HG03354 (cell line): ENCODE measurements around the gene SMAP2.
"Not testable (repeated sequence)": the region's sequence is repeated elsewhere in the genome, so short reads cannot be mapped to it uniquely, and the experiment has no call there.

Experiments
- ATAC-seq: cut with Tn5 transposase; IDR thresholded peaks from one replicate; pipeline ENCODE4 v1.9.1; 2021; ENCODE audit warnings: mild to moderate bottlenecking; ENCODE audit not compliant: unreplicated experiment, poor library complexity, severe bottlenecking

The SMAP2 gene

GRCh38 chr1:40363721-40364120 is 9.8 kb upstream of the SMAP2 start:
- peak; percentile 90 for ATAC-seq

DNA sequence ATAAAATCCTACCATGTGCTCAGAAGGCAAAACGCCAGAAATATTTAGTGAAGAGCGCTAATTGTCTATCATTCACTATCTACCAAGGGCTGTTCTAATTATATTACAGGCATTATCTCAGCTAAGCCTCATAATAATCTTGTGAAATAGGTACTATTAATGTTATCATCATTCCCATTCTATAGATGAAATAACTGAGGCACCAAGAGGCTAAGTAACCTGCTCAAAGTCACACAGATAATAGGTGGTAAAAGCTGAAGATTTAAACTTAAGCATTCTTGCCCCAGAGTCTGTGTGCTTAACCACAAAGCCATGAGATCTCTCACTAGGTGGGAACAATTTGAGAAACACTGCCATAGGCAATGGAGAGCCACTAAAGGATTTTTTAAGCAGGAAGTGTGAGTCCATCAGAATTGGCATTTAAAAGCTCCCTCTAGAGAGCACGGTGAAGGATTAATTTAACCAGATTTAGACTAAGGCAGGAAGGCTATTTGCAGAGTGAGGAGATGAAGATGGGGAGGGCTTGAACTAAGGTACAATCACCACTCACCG is 1.7 kb upstream of the SMAP2 start:
- no peak for ATAC-seq

DNA sequence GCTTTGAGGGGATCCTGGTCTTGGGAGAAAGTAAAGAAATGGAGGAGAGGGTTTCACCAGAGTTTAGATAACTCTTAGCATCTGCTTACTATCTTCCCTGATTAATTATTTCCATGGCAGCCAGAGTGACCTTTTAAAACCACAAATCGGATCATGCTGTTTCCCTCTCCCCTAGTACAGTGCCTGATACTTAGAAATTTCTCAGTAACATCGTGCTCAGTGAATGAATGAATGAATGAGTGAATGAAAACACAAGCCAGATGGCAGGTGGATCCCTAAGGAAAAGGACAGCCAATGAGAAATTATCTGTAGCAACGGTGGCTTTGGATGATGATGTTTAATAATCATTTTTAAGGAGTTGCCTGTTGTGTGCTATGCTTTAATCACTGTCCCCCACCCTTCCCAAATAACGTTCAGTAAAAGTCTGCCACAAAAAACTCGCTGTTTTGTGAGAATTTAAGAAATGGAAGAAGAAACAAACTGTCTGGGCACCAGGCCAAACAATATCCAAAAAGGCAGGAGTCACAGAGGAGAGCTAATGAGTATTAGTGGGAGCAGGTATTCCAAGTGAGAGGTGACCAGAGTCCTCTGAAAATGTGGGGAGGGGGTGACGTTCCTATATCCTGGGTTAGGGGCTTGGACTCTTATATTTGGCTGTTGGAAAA is 737 bp upstream of the SMAP2 start:
- no peak for ATAC-seq

DNA sequence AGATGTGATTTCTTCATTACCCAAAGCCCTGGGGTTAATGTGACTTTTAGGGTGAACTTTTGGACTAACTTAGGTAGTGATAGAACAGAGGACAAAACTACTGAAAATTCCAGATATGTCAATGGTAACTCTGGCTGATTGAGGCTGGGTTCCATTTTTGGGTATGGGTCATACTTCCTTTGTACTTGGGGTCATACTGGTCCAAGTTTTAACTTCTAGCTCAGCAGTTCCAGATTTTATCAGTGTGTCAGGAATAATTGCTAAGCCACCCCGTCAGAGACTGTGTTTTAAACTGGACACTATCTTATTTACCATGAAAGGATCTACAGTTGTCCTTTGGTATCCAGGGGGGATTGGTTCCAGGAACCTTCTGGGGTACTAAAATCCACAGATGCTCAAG is 4.0 kb downstream of the SMAP2 start:
- ATAC-seq: no peak

- ATAC-seq: no peak
These were observed 6.4 kb downstream of the SMAP2 start for GRCh38 chr1:40379785-40380452.

GRCh38 chr1:40380817-40381216 is 7.3 kb downstream of the SMAP2 start:
- ATAC-seq: no peak

GRCh38 chr1:40381268-40382107 is 8.0 kb downstream of the SMAP2 start:
- ATAC-seq: peak; percentile 31

DNA sequence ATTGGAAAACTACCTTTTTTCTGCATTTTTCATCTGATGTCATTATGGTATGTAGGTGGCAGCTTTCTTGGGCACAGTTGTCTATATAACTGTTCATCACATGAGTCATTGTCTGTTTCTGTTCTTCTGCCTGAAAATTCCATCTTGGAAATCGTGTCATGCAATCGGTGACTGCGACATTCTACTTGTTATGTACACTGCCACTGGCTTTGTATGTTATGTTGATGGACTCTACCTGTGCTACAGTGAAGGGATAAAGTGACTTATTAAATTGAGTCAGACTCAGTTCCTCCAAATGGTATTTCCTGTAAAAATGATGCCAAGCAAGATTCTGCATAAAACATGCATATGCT is 8.6 kb downstream of the SMAP2 start:
- ATAC-seq: no peak

GRCh38 chr1:40382601-40383000 is 9.1 kb downstream of the SMAP2 start:
- ATAC-seq: no peak

- no peak for ATAC-seq
These were observed 9.6 kb downstream of the SMAP2 start for GRCh38 chr1:40383095-40383487.

- no peak for ATAC-seq
These were observed 10.2 kb downstream of the SMAP2 start for GRCh38 chr1:40383488-40384412.

GRCh38 chr1:40384413-40384762 is 10.9 kb downstream of the SMAP2 start:
- no peak for ATAC-seq

DNA sequence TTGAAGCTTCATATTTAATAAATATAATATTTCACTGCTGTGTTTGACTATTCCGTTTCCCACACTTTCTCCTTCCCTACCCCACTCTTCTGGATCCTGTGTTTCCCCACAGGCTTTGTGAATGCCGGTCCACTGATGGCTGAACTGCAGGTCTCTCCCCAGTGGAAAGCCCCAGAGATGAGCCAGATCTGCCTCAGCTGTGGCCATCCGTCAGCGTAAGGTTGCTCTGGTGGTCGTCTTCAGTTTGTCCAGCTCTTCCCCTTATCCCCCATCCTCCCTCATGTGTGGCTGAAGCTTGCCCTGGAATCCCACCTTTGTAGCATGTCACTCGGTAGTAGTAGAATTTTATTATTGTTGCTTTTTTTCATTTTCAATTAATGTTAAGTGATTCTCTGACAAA is 11.4 kb downstream of the SMAP2 start:
- no peak for ATAC-seq

GRCh38 chr1:40385437-40386358 is 12.2 kb downstream of the SMAP2 start:
- ATAC-seq: peak; percentile 71

DNA sequence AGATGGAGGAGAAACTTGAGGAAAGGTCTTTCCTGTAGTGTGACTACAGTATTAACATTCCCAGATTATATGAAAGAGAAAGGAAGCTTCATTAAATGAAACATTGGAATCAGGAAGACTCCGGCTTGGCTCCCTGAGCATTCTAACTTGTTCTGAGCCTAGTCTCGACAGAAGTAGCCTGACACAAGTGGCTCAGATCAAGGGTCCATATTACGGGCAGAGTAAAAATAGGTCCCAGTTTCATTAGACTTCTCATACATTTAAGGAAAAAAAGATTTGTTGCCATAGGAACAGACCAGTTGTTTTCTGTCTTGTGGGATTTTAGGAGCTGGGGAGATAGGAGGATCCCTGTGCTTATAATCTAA is 12.8 kb downstream of the SMAP2 start:
- peak; percentile 2 for ATAC-seq

- ATAC-seq: no peak
These were observed 13.3 kb downstream of the SMAP2 start for GRCh38 chr1:40386796-40387195.

DNA sequence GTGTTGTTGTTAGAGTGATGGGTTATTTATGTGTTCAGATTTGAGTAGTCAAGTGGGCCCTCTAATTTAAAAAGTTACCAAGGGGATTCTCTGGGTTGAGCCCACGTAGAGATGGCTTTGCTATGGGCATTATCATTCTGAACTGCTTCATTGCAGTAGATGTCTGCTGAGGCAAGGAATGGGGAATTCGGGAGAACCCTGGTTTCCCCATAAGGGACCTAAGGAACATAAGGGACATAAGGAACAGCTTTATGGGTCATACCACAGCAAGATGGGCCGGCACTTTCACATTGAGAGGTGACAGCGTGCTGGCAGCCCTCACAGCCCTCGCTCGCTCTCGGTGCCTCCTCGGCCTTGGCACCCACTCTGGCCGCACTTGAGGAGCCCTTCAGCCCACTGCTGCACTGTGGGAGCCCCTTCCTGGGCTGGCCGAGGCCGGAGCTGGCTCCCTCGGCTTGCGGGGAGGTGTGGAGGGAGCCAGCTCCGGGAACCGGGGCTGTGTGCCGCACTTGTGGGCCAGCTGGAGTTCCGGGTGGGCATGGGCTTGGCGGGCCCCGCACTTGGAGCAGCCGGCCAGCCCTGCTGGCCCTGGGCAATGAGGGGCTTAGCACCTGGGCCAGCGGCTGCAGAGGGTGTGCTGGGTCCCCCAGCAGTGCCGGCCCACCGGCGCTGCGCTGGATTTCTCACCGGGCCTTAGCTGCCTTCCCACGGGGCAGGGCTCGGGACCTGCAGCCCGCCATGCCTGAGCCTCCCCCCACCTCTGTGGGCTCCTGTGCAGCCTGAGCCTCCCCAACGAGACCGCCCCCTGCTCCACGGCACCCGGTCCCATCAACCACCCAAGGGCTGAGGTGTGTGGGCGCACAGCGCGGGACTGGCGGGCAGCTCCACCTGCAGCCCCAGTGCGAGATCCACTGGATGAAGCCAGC is 14.1 kb downstream of the SMAP2 start:
- not testable (repeated sequence) for ATAC-seq
